Calu3 (cell line): ENCODE results near the gene SV2B. TPM values are rescaled to one million over a fixed set of nuclear protein-coding genes. Genes with fewer than 3 reads are reported as not detected.

Experiments used
- BruUV-seq: library from RNA; stranded (reverse); fragments of 400-500 nt; replicated peaks from 2 replicates; lab custom pipeline; 2021; lab: Mats Ljungman, UMichigan
- CTCF ChIA-PET: fragments of 300-600 bp; sonication (Branson Sonifier 250); formaldehyde crosslinking; loops from one replicate; lab custom pipeline; 2022; ENCODE audit warnings: antibody characterized with exemption; lab: Charles Lee
- DNase-seq: peaks from one replicate; pipeline ENCODE4 v3.0.0; 2022
- H3K27ac Mint-ChIP-seq: one replicate; pipeline ENCODE4 v1.8.0; 2022; ENCODE audit warnings: mixed read lengths; ENCODE audit not compliant: unreplicated experiment
- H3K27me3 Mint-ChIP-seq: one replicate; pipeline ENCODE4 v1.8.0; 2022; ENCODE audit warnings: mixed read lengths; ENCODE audit not compliant: unreplicated experiment
- H3K36me3 Mint-ChIP-seq: one replicate; pipeline ENCODE4 v1.8.0; 2022; ENCODE audit warnings: mild to moderate bottlenecking, moderate library complexity, mixed read lengths; ENCODE audit not compliant: insufficient read depth, unreplicated experiment
- H3K4me1 Mint-ChIP-seq: one replicate; pipeline ENCODE4 v1.8.0; 2022; ENCODE audit warnings: mild to moderate bottlenecking, low read depth, mixed read lengths; ENCODE audit not compliant: unreplicated experiment
- H3K4me3 Mint-ChIP-seq: one replicate; pipeline ENCODE4 v1.8.0; 2022; ENCODE audit warnings: mild to moderate bottlenecking, low read depth, moderate library complexity, mixed read lengths; ENCODE audit not compliant: unreplicated experiment
- H3K9me3 Mint-ChIP-seq: one replicate; pipeline ENCODE4 v1.8.0; 2022; ENCODE audit warnings: low read depth, mixed read lengths; ENCODE audit not compliant: unreplicated experiment
- CTCF ChIP-seq: fragments of 200-600 bp; IDR thresholded peaks from one replicate; pipeline ENCODE4 v1.8.0; 2022; ENCODE audit warnings: antibody characterized with exemption; ENCODE audit not compliant: unreplicated experiment
- intact Hi-C: fragments of 100-400 bp; cut with micrococcal nuclease; formaldehyde crosslinking; loops from one replicate; pipeline ENCODE4 v1.10.0; 2022; ENCODE audit not compliant: unreplicated experiment
- total RNA-seq: library from RNA; stranded (reverse); gene quantifications from 2 replicates; pipeline ENCODE4 v1.2.3, GENCODE V29; 2022

The SV2B gene
- total RNA-seq, 1 experiment from 2014 or later, result 2.2 TPM

GRCh38 chr15:91101608-91101920 lies 1.5 kb downstream of the SV2B start:
- H3K27me3 Mint-ChIP-seq, result peaks cover 67% of the 10 kb centered on the region
- TF ChIP-seq CTCF, result no peak
- no peak overlapping the region for H3K4me3 Mint-ChIP-seq
- H3K9me3 Mint-ChIP-seq, result no peaks in the 10 kb centered on the region
- intact Hi-C loops, result no loop called here
- no TSS peak for BruUV-seq
- H3K4me1 Mint-ChIP-seq, result peaks cover 40% of the 10 kb centered on the region
- peaks cover 9% of the 10 kb centered on the region for H3K36me3 Mint-ChIP-seq
- no peak overlapping the region for H3K27ac Mint-ChIP-seq
- CTCF ChIA-PET, result no interaction called here
- DNase-seq, result no peak

- intact Hi-C loops, result no loop called here
- H3K36me3 Mint-ChIP-seq, result peaks cover 9% of the 10 kb centered on the region
- no peaks in the 10 kb centered on the region for H3K9me3 Mint-ChIP-seq
- DNase-seq, result no peak
- H3K27ac Mint-ChIP-seq, result no peak overlapping the region
- no TSS peak for BruUV-seq
- H3K4me3 Mint-ChIP-seq, result no peak overlapping the region
- peaks cover 40% of the 10 kb centered on the region for H3K4me1 Mint-ChIP-seq
- peaks cover 56% of the 10 kb centered on the region for H3K27me3 Mint-ChIP-seq
- TF ChIP-seq CTCF, result no peak
- CTCF ChIA-PET, result interaction anchor here (1.5 kb wide), 1 partner anchor 10 kb away, joined by 6 read pairs; no protein-coding TSS in a partner anchor
Measured at GRCh38 chr15:91102546-91103330, 2.7 kb downstream of the SV2B start.

- H3K9me3 Mint-ChIP-seq, result no peaks in the 10 kb centered on the region
- CTCF ChIA-PET, result interaction anchor here (1.1 to 1.5 kb wide), 2 partner anchors 9 to 54 kb away, joined by 3 to 6 read pairs; no protein-coding TSS in a partner anchor
- DNase-seq, result no peak
- no peak overlapping the region for H3K27ac Mint-ChIP-seq
- peaks cover 40% of the 10 kb centered on the region for H3K4me1 Mint-ChIP-seq
- no TSS peak for BruUV-seq
- peaks cover 42% of the 10 kb centered on the region for H3K27me3 Mint-ChIP-seq
- H3K36me3 Mint-ChIP-seq, result peaks cover 9% of the 10 kb centered on the region
- TF ChIP-seq CTCF, result no peak
- intact Hi-C loops, result no loop called here
- H3K4me3 Mint-ChIP-seq, result no peak overlapping the region
Measured at GRCh38 chr15:91104111-91104510, 4.1 kb downstream of the SV2B start.

- Mint-ChIP-seq H3K4me3 (no peak overlapping the region), H3K27ac (no peak overlapping the region), H3K27me3 (peaks cover 12% of the 10 kb centered on the region), H3K36me3 (no peaks in the 10 kb centered on the region), H3K9me3 (no peaks in the 10 kb centered on the region), H3K4me1 (peaks cover 12% of the 10 kb centered on the region)
- DNase-seq, result no peak
- TF ChIP-seq CTCF, result no peak
- intact Hi-C loops, result no loop called here
- CTCF ChIA-PET, result interaction anchor here (1.4 kb wide), 1 partner anchor 8 kb away, joined by 5 read pairs; the partner anchor contains the start of gene SV2B
- BruUV-seq, result no TSS peak
Measured at GRCh38 chr15:91108421-91108820, 8.4 kb downstream of the SV2B start.
